GM23338 (cell line): ENCODE measurements around the gene CDC6. TPM values are rescaled to one million over a fixed set of nuclear protein-coding genes. Genes with fewer than 3 reads are reported as not detected.
A peak's percentile ranks its signal among the peaks of the same experiment; 100 is the strongest.

Source experiments
- ATAC-seq: fragments of 200-7000 bp; cut with Tn5 transposase; 3 replicates; pipeline ENCODE4 v1.9.1; 2020
- DNase-seq: peaks from one replicate; pipeline ENCODE4 v3.0.0-alpha.2; 2015; ENCODE audit warnings: low spot score
- H2AFZ ChIP-seq: fragments of 200-600 bp; sonication (generic); 2 replicates; pipeline ENCODE4 v1.8.0; 2016; ENCODE audit warnings: antibody characterized with exemption, mild to moderate bottlenecking, moderate library complexity
- H3F3A ChIP-seq: fragments of 200-600 bp; sonication (generic); replicated peaks from 2 replicates; pipeline ENCODE4 v1.8.0; 2017; ENCODE audit warnings: antibody characterized with exemption, mixed run types, low read depth
- H3K27ac ChIP-seq: fragments of 200-600 bp; sonication (generic); 2 replicates; pipeline ENCODE4 v1.6.1; 2016; ENCODE audit warnings: low read depth
- H3K27me3 ChIP-seq: fragments of 200-600 bp; sonication (generic); 2 replicates; pipeline ENCODE4 v1.8.0; 2016; ENCODE audit warnings: mild to moderate bottlenecking, mixed run types, moderate library complexity; ENCODE audit not compliant: insufficient read depth
- H3K36me3 ChIP-seq: fragments of 200-600 bp; sonication (generic); 2 replicates; pipeline ENCODE4 v1.8.0; 2016; ENCODE audit warnings: mild to moderate bottlenecking; ENCODE audit not compliant: insufficient read depth
- H3K4me1 ChIP-seq: fragments of 200-600 bp; sonication (generic); 2 replicates; pipeline ENCODE4 v1.8.0; 2016; ENCODE audit warnings: mild to moderate bottlenecking, moderate library complexity; ENCODE audit not compliant: insufficient read depth
- H3K4me2 ChIP-seq: fragments of 200-600 bp; sonication (generic); 2 replicates; pipeline ENCODE4 v1.7.1; 2017; ENCODE audit warnings: mixed run types
- H3K4me3 ChIP-seq: fragments of 200-600 bp; sonication (generic); 2 replicates; pipeline ENCODE4 v1.6.1; 2016; ENCODE audit warnings: mixed run types
- H3K79me2 ChIP-seq: fragments of 200-600 bp; sonication (generic); replicated peaks from 2 replicates; pipeline ENCODE4 v1.8.0; 2017; ENCODE audit warnings: mild to moderate bottlenecking; ENCODE audit not compliant: insufficient read depth
- H3K9me2 ChIP-seq: fragments of 200-600 bp; sonication (generic); 2 replicates; pipeline ENCODE4 v1.8.0; 2017; ENCODE audit not compliant: insufficient read depth
- H4K20me1 ChIP-seq: fragments of 200-600 bp; sonication (generic); replicated peaks from 2 replicates; pipeline ENCODE4 v1.8.0; 2017; ENCODE audit warnings: mild to moderate bottlenecking; ENCODE audit not compliant: insufficient read depth
- H3K27ac Mint-ChIP-seq: 2 replicates; pipeline ENCODE4 v1.8.0; 2020; ENCODE audit warnings: inconsistent platforms, mild to moderate bottlenecking, moderate library complexity, mixed read lengths
- H3K27me3 Mint-ChIP-seq: 3 replicates; pipeline ENCODE4 v1.8.0; 2022; ENCODE audit warnings: low read depth, mild to moderate bottlenecking, moderate library complexity, mixed read lengths, inconsistent platforms; ENCODE audit not compliant: insufficient read depth, poor library complexity
- H3K36me3 Mint-ChIP-seq: 3 replicates; pipeline ENCODE4 v1.8.0; 2021; ENCODE audit warnings: low read depth, mild to moderate bottlenecking, inconsistent platforms, moderate library complexity, mixed read lengths
- H3K4me1 Mint-ChIP-seq: 3 replicates; pipeline ENCODE4 v1.8.0; 2020; ENCODE audit warnings: mild to moderate bottlenecking, inconsistent platforms, mixed read lengths
- H3K4me3 Mint-ChIP-seq: 3 replicates; pipeline ENCODE4 v1.8.0; 2021; ENCODE audit warnings: moderate library complexity, mild to moderate bottlenecking, inconsistent platforms, mixed read lengths
- H3K9me3 Mint-ChIP-seq: 3 replicates; pipeline ENCODE4 v1.8.0; 2020; ENCODE audit warnings: moderate library complexity, mild to moderate bottlenecking, inconsistent platforms, mixed read lengths
- CREB1 ChIP-seq: fragments of 250-450 bp; sonication (Bioruptor Pico); IDR thresholded peaks from 2 replicates; pipeline ENCODE4 v1.5.0; 2020; ENCODE audit warnings: low read depth, mild to moderate bottlenecking, moderate library complexity
- CTCF ChIP-seq, 2 experiments: fragments of 200-600 bp in 1 of 2; sonication (generic) in 1 of 2; conservative IDR thresholded peaks; 2 replicates each; pipeline versions ENCODE4 v1.5.1 to v1.6.1; 2016 to 2017; ENCODE audit warnings: antibody characterized with exemption in 2 of 2, low read depth in 2 of 2, mild to moderate bottlenecking in 2 of 2, moderate library complexity in 1 of 2
- ETS1 ChIP-seq: IDR thresholded peaks from 2 replicates; pipeline ENCODE4 v1.6.1; 2016; ENCODE audit warnings: antibody characterized with exemption
- EZH2 ChIP-seq: fragments of 200-600 bp; sonication (generic); IDR thresholded peaks from one replicate; pipeline ENCODE4 v1.8.0; 2017; ENCODE audit warnings: antibody characterized with exemption, mild to moderate bottlenecking, low read depth; ENCODE audit not compliant: unreplicated experiment
- EZH2phosphoT487 ChIP-seq: fragments of 200-600 bp; sonication (generic); IDR thresholded peaks from one replicate; pipeline ENCODE4 v1.8.1; 2018; ENCODE audit warnings: antibody characterized with exemption; ENCODE audit not compliant: unreplicated experiment
- JUNB ChIP-seq: IDR thresholded peaks from one replicate; pipeline ENCODE4 v1.6.1; 2016; ENCODE audit warnings: antibody characterized with exemption; ENCODE audit not compliant: unreplicated experiment
- NANOG ChIP-seq: IDR thresholded peaks from 2 replicates; pipeline ENCODE4 v1.6.1; 2016; ENCODE audit warnings: antibody characterized with exemption, borderline replicate concordance
- POLR2AphosphoS5 ChIP-seq: IDR thresholded peaks from 2 replicates; pipeline ENCODE4 v1.6.1; 2016; ENCODE audit warnings: antibody characterized with exemption, low read depth
- ZNF114 ChIP-seq: fragments of 250-450 bp; sonication (Bioruptor Pico); IDR thresholded peaks from 2 replicates; pipeline ENCODE4 v1.5.0; 2020; ENCODE audit warnings: mild to moderate bottlenecking, moderate library complexity
- ZNF331 ChIP-seq: fragments of 250-450 bp; sonication (Bioruptor Pico); IDR thresholded peaks from 2 replicates; pipeline ENCODE4 v1.5.0; 2020; ENCODE audit warnings: low read depth, mild to moderate bottlenecking, moderate library complexity
- long read RNA-seq: library from polyadenylated mRNA; unstranded; transcript quantifications from one replicate; pipeline ENCODE4 v2.0.0, GENCODE V29; 2020; ENCODE audit not compliant: unreplicated experiment
- polyA plus RNA-seq: library from polyadenylated mRNA; unstranded; fragments of >200 nt; fragmentation: Nextera tagmentation; extraction: Ambion mirVana; gene quantifications from 2 replicates; pipeline ENCODE4 v1.2.1, GENCODE V29; 2016
- total RNA-seq: library from RNA; depleted of rRNA; stranded (reverse); fragments of >200 nt; shearing (Covaris generic); gene quantifications from 2 replicates; pipeline ENCODE4 v1.2.3, GENCODE V29; 2014; rRNA removed

CDC6 gene
- total RNA-seq (75.5 and 79.9 TPM in 2 replicates), polyA plus RNA-seq (40.6 and 46.2 TPM in 2 replicates)
- long read RNA-seq, full-length matches to known transcripts, result 59 of 80 reads
- long read RNA-seq, partial matches to known transcripts, result 12 of 80 reads
- long read RNA-seq, other reads (novel, unspliced or antisense), result 9 of 80 reads

- H3K4me3 ChIP-seq, result peak within 1 kb of the TSS; percentile 74
- Mint-ChIP-seq H3K9me3 (peaks cover 5% of the 10 kb centered on the region; the same call in 2 of the 3 replicates), H3K27me3 (peaks cover 17% of the 10 kb centered on the region), H3K4me1 (peaks cover 22% of the 10 kb centered on the region), H3K36me3 (peaks cover 44% of the 10 kb centered on the region), H3K27ac (peak within 1 kb of the TSS; percentile 99), H3K4me3 (peak within 1 kb of the TSS; percentile 97)
- H3K27ac ChIP-seq, result peak within 1 kb of the TSS; percentile 92
- H3K79me2 ChIP-seq, result peaks cover 37% of the 10 kb centered on the region
- TF ChIP-seq CREB1 (CRISPR knock-in tag), result peak; percentile 70
- TF ChIP-seq ETS1, result peak; percentile 93
- TF ChIP-seq EZH2, result no peak
- TF ChIP-seq NANOG, result 0 out of 2 replicates have a peak, but pooled peaks have one; percentile 11
- TF ChIP-seq JUNB, result no peak
- TF ChIP-seq ZNF331 (CRISPR knock-in tag), result no peak
- TF ChIP-seq POLR2AphosphoS5, result peak; percentile 97
- DNase-seq (peak; percentile 100), ATAC-seq (peak; percentile 96)
- H3K4me1 ChIP-seq, result peaks cover 8% of the 10 kb centered on the region
- H3K27me3 ChIP-seq, result no peaks in the 10 kb centered on the region
- H4K20me1 ChIP-seq, result peaks cover 13% of the 10 kb centered on the region
- H3K36me3 ChIP-seq, result peaks cover 28% of the 10 kb centered on the region
- no peak within 1 kb of the TSS for H2AFZ ChIP-seq
- no peaks in the 10 kb centered on the region; the same call in 1 of the 2 replicates for H3F3A ChIP-seq
- no peaks in the 10 kb centered on the region for H3K9me2 ChIP-seq
- H3K4me2 ChIP-seq, result peak within 1 kb of the TSS; percentile 78
Measured at GRCh38 chr17:40287494-40288369, at the start of gene CDC6. Gene CDC6, plus strand, starts transcription at chr17:40287879. Its CDS starts 1,542 bp downstream, at chr17:40289421.

- Histone ChIP-seq H3K4me1 (no peaks in the 10 kb centered on the region), H3K9me2 (no peaks in the 10 kb centered on the region), H3K27me3 (no peaks in the 10 kb centered on the region), H3F3A (peaks cover 14% of the 10 kb centered on the region; the same call in 1 of the 2 replicates), H3K4me2 (no peak overlapping the region), H3K36me3 (no peaks in the 10 kb centered on the region), H3K79me2 (peaks cover 76% of the 10 kb centered on the region), H3K4me3 (no peak overlapping the region), H3K27ac (peak overlapping the region; percentile 41), H2AFZ (no peak overlapping the region), H4K20me1 (peaks cover 24% of the 10 kb centered on the region)
- H3K27me3 Mint-ChIP-seq, result no peaks in the 10 kb centered on the region
- no peaks in the 10 kb centered on the region; the same call in 2 of the 3 replicates for H3K4me1 Mint-ChIP-seq
- H3K36me3 Mint-ChIP-seq, result peaks cover 3% of the 10 kb centered on the region; the same call in 1 of the 3 replicates
- DNase-seq, result no peak
- no peak overlapping the region for H3K27ac Mint-ChIP-seq
- H3K4me3 Mint-ChIP-seq, result no peak overlapping the region
- no peak for ATAC-seq
- no peaks in the 10 kb centered on the region for H3K9me3 Mint-ChIP-seq
- TF ChIP-seq ETS1 (no peak), EZH2 (no peak), CTCF (conservative IDR thresholded peaks at IDR 0.05; ENCODE audit: low read depth in 2 of 2) (no peak), ZNF331 (CRISPR knock-in tag) (no peak), JUNB (no peak), ZNF114 (CRISPR knock-in tag) (no peak), EZH2phosphoT487 (no peak), POLR2AphosphoS5 (no peak), CREB1 (CRISPR knock-in tag) (no peak)
Measured at GRCh38 chr17:40241252-40241834, 46.3 kb upstream of the CDC6 start.
